ENCODE measurements around the gene HEPN1.

HEPN1 gene

DNA sequence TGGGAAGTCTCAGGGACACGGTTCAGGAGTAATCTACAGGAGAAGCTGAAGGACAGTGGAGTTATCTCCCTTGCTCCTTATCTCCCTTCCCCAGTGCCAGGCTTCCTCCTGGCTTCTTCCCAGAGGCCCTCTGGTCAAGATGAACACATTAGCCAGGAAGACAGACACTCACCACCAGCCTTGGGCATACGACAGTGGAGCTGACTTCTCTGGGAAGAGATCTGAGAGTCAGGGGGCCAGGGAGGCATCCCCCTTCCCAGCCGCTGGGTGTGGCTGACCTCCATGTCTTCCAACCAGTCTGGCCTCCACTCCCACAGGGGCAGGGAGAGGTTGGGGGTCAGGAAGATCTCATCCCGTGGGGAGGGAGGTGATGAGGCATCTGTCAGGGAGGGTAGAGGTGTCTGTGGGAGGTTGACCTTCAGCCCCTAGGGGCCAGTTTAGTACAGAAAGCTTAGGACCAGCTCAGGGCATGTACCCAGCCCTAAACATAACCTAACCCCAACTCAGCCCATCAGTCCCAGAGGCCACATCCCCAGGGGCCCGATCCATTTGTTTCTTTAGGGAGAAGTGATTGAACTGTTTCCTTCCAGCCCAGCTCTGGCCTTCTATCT is 34.1 kb upstream of the HEPN1 start:
- no peak for DNase-seq (ENCODE audit: low read depth in 2 of 2)

DNA sequence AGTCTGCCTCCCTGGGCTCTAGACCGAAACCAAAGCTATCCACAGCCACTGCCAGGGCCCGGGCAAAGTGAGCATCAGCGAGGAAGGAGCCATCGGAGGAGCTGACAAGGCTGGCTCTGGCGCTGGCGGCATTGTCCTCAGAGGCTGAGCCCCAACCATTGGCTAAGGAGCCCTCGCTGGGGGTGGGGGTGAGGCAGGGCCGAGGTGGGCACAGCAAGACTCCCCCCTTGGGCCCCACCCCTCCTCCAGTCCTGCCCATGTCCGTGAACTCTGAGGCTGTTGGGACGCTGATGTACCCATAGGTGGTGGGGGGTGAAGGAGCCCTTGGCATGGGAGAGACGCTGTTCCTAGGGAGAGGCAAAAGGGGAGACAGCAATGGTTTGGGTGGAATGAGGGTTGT is 32.6 kb upstream of the HEPN1 start:
- no peak for DNase-seq (ENCODE audit: low read depth in 2 of 2)

DNA sequence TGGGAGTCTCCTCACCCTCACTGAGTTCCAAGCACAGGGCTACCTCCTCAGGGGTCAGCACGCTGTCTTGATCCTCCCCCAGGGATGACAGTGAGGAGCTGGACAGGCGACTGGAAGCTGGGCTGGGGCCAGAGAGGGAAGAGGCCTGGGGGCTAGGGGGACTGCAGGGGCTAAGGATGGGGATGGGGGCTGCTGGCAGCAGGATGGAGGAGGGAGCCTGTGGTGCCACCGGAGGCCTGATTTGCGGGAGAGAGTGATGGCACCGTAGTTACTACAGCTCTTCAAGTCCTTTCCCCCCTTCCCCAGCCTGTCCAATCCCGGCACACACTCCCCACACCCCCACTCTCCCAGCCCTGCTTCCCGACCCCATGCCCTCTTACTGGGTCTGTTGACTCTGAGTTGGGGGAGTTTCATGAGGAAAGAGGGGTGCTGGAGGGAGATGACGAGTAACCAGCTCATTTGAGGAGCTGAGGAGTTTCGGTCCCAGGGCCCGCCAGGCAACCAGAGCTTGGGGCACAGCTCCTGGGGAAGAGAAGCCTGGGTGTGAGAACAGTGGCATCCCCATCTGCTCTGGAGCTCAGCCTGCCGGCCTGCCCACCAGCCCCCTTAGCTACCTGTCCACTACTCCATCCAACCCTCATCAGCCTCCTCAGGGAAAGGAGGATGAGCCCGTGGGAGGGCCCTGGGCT is 31.9 kb upstream of the HEPN1 start:
- DNase-seq (ENCODE audit: low read depth in 2 of 2) = no peak

DNA sequence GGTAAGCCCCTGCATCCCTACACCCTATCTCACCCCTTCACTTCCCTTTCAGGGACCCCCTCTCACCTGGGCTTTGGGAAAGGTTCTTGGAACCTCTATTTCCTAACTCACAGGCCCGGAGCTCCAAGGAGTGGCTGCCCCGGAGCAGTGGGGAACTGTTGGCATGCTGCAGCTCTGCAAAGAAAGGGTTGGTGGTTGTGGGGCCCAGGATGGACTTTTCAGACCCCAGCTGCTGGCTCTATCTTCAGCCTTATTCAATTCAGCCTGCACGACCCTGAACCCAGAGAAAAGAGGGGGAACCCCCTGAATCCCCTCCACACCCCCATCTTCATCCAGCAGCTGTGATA is 31.4 kb upstream of the HEPN1 start:
- DNase-seq (ENCODE audit: low read depth in 2 of 2) = no peak

DNA sequence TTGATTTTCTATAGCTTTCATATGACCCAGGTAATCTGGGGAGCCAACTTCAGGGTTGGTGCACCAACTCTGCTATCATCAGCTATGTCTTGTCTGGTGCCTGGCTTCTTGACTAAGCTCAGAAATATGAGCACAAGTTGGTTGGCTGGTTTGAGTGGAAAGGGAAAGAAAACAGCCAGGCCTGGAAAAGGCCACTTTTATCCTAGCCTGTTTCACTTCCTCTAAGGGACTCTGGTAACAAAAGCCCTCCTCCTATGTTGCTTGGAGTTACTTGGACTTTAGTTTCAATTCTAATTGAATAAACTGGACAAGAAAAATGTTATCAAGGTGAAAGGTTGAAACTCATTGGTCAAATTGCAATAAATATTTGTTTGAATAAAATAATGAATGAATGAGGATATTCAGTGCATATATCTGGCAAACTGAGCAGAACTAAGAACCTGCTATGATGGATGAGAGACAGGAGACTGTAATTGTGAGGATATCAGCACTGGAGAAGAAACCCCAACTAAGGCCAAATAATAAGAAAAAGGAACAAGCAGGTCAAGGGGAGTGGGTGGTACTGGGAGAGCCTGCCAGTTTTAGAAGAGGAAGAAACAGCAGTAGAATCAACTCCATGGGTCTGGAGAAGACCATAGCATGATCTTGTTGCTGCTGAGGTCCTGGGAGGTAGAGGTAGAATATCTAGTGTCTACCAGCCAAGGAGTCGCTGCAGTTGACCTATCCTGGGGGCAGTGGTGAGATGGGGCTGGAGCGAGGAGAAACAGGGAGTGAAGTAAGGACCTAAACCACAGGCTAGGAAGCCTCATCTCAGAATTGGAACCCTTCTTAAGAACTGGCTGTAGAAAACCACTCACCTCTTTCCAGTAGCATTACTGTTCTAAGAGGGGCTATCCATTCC is 29.6 kb upstream of the HEPN1 start:
- DNase-seq (ENCODE audit: low read depth in 2 of 2) = no peak

DNA sequence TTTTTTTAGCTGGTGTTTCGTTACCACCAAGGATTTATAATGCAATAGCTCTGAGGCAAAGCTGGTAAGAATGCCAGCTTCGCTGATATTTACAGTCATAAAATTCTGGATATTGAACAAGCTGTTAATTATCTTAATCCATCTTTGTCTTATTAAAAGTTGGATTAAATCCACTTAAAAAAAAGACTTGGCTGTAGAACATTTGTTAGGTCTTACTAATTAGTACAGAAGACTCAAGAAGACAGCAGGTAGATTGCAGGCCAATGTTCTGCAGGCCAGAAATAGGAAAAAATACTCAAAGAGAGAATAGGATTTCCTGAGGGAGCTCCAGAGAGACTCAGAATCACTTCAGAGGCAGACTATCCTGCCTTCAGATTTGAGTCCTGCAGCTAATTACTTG is 28.9 kb upstream of the HEPN1 start:
- no peak for DNase-seq (ENCODE audit: low read depth in 2 of 2)

DNA sequence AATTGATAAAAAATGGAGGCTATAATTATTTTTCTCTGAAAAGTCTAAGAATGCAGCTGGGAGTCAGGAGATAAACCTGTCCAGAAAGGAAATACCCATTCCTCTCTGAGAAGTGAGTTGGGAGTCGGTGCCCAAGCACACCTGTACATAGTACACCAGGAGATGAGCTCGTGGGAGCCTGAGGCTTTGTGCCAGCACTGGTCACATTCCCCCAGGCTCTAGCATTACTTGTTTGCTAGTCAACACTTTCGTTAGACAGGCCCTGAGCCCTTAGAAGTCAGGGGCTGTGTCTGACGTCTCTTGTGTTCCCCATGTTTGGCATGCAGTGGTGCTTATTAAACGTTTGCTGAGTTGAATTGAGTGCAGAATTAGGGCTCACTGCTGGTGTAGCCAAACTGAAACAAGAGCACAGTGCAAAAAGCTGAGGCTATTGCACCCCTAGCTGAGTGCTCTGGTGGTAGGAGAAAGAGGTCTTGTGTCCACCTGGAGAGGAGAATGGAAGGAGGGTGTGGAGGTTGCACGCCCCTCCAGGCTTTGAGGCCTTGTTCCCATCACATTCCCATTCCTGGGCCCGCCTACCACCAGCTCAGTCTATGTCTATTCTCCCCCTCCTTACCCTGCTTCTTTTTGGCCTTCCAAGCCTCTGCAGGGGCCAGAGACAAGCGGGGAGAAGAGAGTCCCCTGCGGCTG is 28.2 kb upstream of the HEPN1 start:
- no peak for DNase-seq (ENCODE audit: low read depth in 2 of 2)

DNA sequence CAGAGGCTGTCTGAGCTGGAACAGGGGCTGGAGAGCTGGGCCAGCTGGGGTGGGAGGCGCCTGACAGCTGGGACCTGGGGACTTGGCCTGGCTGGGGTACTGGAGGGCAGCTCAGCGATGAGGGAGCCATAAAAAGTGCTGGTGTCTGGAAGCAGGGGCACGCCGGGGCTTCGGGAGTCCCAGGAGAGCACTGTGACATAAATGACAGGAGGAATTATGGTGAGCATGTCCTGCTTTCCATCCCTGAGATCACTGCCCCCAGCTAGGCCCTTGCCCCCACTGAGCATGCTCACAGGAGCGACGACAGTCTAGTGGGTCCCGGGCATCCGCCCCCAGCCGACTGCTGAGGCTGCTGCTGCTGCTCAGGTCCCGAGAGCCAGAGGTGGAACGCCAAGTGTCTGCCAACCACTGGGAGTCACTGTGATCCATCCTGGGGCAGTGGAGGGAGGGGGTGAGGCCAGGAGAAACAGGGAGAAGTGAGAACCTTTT is 27.6 kb upstream of the HEPN1 start:
- DNase-seq (ENCODE audit: low read depth in 2 of 2) = no peak

DNA sequence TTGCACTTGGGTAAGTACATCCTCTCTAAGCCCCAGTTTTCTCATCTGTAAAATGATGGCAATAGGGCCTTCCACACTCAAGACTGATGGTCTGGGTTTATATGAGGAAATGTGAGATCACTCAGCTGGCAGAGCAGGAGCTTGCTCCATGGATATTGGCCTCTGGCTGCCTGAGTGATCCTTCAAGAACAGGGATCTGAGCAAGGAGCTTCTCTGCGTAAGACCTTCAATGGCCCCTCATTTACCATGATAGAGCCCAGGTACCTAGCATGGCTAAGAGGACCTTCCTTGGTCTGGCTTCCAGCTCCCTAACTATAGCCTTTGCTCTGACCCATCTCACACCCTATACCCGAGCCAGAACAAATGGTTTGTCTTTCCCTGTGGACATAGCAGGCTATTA is 26.9 kb upstream of the HEPN1 start:
- no peak for DNase-seq (ENCODE audit: low read depth in 2 of 2)

DNA sequence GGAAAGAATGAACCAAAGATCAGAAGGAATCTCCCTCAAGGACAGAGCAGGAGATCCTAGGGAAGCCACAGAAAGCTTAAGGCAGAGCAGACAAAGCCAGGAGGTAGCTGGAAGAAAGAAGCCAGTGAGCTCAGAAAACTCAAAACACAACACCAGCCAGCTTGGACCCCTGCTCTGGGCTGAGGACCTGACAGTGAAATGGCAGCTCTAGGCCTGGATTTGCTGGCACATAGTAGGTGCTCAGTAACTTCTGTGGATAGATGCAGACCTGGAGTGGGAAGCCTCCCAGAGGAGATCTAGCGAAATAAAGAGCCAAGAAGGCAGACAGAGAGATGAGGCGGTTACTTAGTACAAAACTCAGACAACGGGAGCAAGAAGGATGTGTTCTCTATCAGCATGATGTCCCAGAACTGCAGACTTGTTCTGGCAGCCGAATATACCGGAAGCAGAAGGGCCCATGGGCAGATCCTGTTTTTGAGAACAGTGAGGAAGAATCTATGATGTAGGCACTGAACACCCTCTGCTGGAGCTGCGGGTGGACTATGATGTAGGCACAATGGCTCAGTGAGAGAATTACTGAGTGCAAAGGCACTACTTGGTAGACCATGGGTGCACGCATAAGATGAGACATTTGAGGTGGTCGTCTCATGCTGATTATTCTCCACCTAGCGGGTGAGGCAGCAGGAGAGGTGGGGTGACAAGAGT is 26.1 kb upstream of the HEPN1 start:
- DNase-seq (ENCODE audit: low read depth in 2 of 2) = no peak

DNA sequence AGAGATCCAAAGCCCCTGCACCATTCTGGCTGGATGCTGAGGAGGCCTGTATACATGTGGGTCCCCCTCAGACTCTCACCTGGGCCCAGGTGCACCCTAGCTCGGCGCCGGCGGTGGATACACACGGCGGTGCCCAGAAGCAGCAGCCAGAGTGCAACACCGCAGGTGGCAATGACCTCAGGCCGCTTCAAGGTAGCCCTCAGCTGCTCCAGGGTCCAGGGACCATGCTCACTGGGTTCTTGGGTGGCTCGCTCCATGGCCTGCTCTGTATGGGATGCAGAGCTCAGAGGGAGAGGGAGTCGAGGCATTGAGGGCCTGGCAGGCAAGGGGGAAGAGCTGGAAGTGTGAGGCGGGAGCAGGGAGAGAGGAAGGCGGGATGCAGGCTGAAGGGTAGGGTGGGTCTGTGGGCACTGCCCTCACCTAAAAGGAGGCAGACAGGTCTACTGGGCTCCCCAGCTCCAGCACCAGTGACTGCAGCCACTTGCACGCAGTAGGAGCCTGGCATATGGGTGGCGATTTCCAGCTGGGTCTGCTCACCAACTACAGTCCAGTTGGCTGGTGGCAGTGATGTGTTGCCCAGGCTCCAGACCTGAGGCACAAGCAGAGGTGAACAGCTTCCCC is 25.2 kb upstream of the HEPN1 start:
- no peak for DNase-seq (ENCODE audit: low read depth in 2 of 2)

DNA sequence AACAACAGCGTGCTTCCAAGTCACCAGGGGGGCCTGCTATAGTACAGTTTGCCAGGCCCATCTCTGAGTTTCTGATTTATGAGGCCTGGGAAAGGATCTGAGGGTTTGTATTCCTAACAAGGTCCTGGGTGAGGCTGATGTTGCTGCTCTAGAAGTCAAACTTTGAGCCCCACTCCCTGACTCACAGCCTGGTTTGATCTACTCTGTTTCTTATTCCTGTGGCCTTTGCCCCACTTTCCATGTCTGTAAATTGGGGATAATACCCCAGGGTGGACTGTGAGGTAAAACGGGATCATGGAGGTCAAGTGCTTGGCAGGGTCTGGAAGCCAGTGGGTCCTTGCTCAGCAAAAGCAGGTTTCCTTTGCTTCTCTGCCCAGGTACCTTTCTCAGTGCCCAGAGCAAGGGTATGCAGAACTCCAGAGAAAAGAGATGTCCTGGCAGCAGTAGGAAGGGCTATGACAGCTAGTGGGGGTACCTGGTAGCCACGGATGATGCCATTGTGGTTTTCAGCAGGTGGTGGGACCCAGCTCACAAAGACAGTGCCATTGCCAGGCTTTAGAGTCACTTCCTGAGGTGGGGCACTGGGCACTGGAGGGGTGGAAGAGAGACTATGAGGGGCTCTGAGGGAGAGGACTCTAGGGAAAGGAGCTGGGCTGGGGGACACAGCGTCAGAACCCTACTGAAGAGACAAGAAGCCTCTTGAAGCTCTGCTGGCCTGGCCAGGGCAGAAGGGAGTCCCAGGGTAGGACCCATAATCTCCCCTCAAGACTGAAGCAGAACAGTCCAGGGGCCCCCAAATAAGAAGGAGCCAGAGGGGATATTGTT is 24.2 kb upstream of the HEPN1 start:
- DNase-seq (ENCODE audit: low read depth in 2 of 2) = no peak

DNA sequence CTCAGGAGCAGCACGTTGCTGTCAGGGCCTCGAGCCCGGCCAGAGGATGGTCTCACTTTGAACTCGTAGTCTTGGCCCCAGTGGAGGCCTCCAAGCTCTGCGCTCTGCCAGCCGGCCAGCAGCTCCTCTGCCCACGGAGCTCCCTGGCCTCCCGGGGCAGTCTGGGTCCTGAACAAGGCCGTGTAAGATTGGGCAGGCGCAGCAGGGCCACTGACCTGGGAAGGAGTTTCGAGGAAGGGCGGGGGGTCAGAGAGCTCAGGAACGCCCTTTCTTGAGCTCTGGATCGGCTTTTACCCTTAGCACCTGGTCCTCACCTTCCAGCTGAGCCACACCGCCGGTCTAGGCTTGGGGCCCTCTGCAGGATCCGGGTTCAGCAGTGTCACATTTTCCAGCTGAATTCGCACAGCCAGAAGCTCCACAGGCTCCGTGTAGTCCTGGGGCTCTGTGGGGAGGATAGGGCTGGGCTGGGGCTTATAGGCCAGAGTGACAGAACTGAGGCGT is 23.5 kb upstream of the HEPN1 start:
- no peak for DNase-seq (ENCODE audit: low read depth in 2 of 2)

DNA sequence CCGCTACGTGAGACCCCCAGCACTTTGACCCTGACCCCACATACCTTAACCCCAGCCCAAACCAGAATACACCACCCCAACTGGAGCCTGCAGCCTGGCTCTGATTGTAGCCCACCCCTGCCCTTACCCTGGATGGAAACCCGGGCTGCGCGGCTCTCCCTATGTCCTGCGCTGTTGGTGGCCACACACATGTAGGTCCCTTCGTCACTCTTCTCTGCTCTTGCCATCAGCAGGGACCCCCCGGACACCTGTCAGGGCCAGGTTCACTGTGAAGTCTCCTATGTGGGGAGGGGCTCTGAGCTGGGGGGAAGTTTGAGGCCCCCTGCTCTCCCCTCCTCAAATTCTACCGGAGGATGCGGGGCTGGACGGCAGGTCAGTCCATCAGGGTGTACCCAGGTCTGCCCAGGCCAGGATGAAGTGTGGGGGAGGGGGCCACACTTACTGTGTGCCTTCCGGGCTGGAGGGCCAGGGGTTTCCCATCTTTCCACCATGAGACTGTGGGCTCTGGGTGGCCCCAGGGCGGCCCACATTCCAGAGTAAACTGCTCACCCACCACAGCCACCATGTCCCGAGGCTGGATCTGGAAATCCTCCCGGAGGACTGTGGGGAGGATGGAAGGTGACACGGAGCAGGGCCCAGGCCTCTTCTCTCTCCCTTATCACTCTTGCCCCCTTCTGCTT is 22.8 kb upstream of the HEPN1 start:
- DNase-seq (ENCODE audit: low read depth in 2 of 2) = no peak

DNA sequence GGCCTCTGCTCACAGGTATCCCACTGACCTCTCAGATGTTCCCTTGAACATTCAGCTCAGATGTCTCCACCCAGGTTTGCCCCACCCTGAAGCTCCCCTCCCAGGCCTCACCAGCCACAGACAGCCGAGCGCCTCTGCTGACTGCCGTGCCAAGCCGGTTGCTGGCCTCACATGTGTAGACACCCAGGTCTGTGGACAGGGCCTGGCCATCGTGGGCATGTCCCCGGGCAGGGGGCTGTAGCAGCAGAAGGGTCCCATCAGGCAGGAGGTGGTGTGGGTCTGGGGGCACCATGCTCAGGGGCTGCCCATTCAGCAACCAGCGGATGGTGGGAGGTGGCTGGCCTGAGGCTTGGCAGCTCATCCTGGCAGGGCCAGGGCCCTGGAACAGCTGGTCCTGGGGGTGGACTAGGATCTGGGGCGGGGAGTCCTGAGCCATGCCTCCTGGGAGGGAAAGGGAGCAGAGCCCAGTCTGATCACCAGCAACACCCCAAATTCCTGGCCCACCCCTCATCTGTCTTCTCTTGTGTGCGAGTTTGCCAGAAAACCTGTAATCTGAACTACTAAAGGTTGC is 22.1 kb upstream of the HEPN1 start:
- DNase-seq (ENCODE audit: low read depth in 2 of 2) = no peak

DNA sequence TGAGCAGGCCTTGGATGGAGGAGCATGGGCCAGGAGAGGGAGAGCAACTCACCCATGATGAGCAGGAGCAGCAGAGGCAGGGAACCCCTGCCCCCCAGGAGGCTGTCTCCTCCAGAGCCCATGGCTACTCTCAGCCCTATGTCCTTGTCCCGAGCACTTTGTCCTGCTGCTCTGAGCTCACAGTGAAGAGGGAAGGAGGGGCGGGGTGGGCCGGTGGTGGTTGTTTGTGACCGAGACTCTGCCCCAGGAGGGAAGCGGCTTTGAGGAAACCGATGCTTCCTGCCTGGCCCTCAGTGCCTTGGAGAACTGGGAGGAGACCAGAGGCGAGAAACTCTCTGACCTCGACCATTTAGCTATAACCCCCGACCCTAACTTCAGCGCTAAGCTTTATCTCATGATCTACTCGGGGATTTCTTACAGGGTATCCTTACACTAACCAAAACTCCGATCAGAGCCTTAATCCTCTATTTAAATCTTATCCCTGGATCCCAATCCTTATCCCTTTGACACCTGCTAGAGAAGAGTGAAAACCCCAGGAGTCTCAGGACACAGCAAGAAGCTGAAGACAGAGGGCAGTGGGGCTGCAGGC is 21.3 kb upstream of the HEPN1 start, which contains the start of gene ROBO4:
Gene ROBO4 (minus strand): TSS at position 192 of the 589 bp plus-strand sequence. CDS start 70 bp downstream, at position 122.
- no peak for DNase-seq (ENCODE audit: low read depth in 2 of 2)

DNA sequence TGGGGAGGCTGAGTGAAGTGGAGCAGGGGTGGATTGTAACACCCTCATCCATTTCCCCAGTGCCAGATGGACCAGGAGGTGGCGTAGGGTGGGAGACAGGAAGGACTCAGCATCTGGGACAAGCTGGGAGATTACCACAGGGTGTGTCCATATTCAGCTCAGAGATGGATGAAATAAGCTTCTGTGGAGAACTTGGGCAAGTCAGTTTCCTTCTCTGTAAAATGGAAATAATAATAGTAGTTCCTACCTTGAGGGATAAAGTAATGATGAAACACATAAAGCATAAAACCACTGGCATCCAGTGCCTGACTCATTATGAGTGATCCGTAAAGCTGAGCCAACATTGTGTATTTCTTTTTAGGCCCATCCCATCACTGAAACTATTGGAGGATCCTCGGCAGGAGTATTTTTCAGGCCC is 20.8 kb upstream of the HEPN1 start:
- no peak for DNase-seq (ENCODE audit: low read depth in 2 of 2)

DNA sequence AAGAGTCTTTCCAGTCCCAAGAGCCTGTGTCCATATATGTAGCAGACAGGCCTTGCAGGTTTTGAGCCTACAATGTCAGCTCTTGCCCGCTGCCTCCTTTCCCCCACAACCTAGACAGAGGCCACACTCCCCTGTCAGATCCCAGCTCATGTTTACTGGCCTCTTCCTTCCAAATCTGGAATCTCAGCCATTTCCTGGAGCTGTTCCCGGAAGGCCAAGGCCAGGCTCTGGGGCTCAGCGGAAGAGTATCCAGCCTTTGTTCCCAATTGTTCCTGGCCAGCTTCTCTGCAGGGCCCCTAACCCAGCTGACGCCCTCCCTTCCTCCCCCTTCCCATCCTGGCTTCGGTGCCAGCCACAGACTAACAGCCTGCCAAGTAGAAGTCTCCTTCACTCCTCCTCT is 20.3 kb upstream of the HEPN1 start:
- no peak for DNase-seq (ENCODE audit: low read depth in 2 of 2)

Measured in stimulated activated CD8-positive, alpha-beta memory T cell treated with anti-CD3 and anti-CD28 coated beads, Interleukin-15, amount 100 ng/mL, for 48 hours (primary cell).